CD4-positive, alpha-beta T cell treated with Interleukin-6 at 100 ng/mL for 8 hours (primary cell): ENCODE results near the gene MIPEP.

Experiments used
- DNase-seq: peaks from one replicate; pipeline ENCODE4 v3.0.0-alpha.2; 2020; ENCODE audit warnings: mixed read lengths, low spot score

MIPEP gene

GRCh38 chr13:23852351-23852750 is 36.8 kb downstream of the MIPEP start:
- DNase-seq, result no peak

GRCh38 chr13:23851106-23851505 is 38.1 kb downstream of the MIPEP start:
- DNase-seq, result no peak

GRCh38 chr13:23850134-23850533 is 39.1 kb downstream of the MIPEP start:
- DNase-seq, result no peak

DNA sequence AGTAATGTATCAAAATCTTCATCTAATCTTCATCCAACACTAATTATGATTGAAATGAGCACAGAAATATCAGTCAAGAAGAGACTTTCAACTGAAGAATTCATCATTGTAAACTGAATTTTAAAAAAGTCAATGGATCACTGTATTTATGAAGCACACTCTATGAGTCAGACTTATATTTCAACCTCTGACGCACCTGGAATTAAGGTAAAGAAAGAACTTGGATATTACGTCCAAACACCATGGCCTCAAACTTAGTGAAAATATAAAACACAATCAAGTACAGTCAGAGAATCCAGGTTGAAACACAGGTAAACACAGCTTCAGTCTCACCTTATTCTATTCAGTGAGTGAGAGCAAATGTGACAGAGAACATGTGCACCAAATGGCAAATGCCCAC is 39.5 kb downstream of the MIPEP start:
- DNase-seq, result no peak

GRCh38 chr13:23848646-23849141 is 40.5 kb downstream of the MIPEP start:
- DNase-seq, result no peak

GRCh38 chr13:23848019-23848418 is 41.2 kb downstream of the MIPEP start:
- no peak for DNase-seq

DNA sequence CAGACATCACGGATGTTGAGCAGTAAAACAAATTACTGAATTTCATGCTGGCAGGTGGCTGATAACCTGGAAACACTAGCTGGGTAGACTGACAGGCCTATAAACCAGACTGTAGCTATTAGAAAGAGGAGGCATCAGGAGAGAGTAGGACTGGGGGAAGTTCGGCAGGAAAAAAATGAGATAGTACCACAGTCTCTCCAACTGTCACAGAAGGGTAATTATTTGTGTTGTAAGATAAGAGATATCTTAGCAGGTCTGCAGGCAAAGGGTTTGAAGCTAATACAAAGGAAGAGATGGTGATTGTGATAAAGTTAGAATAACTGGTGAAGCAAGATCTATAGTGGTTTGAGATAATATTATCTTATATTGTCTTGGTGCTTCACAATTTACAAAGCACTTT is 41.7 kb downstream of the MIPEP start:
- DNase-seq, result no peak

GRCh38 chr13:23845105-23845725 is 44.0 kb downstream of the MIPEP start:
- DNase-seq, result no peak

- DNase-seq, result no peak
These were observed 45.1 kb downstream of the MIPEP start for GRCh38 chr13:23844132-23844531.

DNA sequence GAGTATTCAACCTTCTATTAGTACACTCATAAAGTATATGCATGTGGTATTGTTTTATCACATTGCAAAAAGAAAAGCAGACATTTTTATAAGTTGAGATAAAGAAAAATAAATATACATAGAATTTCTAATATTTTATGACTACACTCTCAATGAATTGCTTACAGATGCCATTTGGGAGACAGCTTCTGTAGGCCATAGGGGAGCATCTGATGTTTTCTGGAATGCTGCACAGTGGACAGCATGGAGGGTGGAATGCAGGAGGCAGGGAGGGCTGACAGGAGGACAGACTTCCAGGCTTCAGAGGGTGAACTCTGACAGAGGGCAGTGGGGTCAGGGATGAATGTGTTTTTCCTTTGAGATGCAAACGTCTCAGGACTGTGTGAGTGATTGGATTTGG is 45.8 kb downstream of the MIPEP start:
- no peak for DNase-seq

DNA sequence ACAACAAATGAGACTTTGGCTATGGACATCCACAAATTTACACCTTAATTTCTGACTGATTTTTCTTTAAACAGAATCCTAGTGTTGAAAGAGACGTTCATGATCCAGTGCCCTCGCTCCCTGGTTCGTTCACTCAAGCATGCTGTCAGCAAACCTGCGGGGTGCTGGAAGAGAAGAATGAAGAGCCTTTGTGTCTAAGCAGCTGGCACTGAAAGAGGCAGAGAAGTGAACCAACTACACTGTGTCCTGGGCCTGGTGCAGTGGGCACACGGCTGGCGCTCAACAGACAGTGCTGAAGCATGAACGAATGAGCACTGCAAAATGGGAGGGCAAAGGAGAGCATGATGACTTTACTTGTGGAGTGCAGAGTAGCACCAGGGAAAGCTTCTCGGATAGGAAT is 46.8 kb downstream of the MIPEP start:
- DNase-seq, result no peak

- no peak for DNase-seq
These were observed 55.2 kb downstream of the MIPEP start for GRCh38 chr13:23833733-23834611.

GRCh38 chr13:23828866-23829265 is 60.3 kb downstream of the MIPEP start:
- no peak for DNase-seq

GRCh38 chr13:23828086-23828485 is 61.1 kb downstream of the MIPEP start:
- DNase-seq, result no peak

DNA sequence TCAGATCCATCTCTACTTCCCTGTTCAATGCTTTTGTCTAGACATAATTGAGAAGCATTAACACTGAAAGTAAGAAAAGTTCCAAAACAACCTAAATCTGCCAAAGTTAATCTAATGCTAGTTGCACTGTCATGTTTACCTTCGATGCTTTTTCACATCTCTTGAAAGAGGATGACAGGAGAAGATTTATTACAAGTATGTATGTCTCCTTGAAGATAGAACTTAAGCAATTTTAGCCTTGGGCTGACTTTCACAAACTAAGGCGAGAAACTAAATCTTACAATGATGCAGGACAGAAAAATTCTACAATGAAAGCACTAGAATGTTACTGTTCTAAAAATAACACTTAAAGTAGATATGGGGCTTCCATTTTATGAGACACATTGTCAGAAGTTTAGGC is 64.0 kb downstream of the MIPEP start:
- DNase-seq, result no peak

DNA sequence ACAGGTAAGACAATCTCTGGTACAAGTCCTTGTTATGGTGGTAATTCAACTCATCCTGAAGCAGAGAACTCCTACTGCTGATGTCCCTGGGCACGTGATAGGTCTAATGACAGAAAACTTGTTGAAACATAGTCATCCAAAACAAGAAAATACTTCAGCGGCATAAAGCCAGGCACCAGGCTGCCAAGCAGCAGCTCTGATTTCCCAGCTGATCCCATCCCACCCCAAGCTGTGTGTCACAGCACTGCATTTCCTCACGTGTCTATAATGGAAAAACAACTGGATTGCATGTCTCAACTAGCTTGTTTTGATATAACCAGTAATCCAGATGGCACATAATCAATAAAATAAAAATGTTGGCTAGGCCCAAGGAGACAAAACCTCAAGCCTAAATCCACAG is 64.8 kb downstream of the MIPEP start:
- no peak for DNase-seq

DNA sequence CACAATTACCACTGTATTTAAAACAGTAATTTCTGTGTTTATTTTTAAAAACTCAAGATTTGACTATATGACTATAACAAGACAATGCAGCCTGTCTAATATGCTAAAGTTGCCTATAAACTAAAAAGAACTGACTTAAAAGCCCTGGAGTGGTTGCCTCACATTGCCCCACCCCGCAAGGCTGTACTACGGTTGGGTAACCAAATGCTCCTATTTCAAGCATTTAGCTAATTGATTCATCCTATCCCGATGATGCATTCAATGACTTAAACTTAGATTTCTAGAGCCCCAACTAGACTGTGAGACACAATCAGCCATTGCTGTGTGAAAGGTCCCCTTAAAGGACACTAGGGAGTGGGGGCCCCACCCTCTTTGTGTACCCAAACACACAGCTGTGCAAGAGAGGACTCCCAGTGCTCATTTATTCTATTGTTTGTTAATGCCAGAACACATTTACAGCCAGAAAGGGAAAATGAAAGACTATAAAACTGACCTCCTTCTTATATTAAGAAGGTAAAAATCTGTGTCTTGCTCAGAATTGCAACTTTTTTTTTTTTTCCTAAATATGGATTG is 66.9 kb downstream of the MIPEP start:
- DNase-seq, result no peak

DNA sequence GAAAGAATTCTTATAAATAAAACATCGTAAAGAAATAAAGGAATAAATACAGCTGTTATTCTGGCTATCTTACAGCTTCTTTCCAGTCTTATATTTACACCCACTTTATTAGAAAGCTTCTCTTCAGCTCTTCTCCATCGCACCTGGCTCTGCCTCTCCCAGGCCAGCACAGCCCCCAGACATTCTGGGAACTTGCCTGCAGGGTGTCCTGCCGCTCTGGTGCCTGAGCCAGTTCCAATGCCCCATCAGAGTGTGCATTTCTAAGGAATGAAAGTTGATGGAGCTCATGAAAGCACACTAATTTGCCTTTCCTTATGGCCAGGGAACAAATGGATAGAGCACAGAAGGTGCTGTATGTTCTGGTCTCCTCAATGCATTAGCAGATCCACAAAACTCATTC is 68.7 kb downstream of the MIPEP start:
- DNase-seq, result no peak

DNA sequence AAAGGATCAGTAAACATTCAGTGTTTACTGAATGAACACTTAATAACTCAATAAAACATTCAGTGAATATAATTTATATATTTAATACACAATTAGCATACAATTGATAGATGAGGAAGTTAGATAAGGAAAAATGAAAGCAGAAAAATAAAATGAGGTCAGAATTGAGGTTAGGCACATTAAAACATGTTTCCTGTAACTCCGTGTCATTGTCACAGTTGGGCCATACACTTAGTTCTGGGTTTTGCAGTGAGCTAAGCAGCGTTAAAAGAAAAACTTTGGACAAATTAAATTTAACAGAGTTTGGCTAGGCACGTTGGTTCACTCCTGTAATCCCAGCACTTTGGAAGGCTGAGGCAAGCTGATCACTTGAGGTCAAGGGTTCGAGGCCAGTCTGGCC is 71.4 kb downstream of the MIPEP start:
- no peak for DNase-seq

DNA sequence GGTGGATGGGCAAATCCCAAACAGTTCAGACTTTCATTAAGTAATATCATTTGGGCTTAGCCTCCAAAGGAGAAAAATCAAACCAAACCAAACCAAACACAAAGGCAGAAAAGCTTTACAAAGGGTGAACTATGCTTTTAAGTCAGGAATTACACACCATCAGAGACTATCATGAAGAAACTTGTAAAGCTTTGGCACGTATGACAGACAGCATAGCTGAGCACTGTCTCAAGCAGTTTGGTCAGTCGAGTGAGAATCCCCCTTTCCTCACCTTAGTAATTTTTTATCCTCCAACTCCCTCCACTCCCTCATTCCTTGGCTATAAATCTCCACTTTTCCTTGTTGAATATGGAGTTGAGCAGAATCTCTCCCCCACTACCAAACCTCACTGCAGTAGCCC is 72.1 kb downstream of the MIPEP start:
- DNase-seq, result no peak

DNA sequence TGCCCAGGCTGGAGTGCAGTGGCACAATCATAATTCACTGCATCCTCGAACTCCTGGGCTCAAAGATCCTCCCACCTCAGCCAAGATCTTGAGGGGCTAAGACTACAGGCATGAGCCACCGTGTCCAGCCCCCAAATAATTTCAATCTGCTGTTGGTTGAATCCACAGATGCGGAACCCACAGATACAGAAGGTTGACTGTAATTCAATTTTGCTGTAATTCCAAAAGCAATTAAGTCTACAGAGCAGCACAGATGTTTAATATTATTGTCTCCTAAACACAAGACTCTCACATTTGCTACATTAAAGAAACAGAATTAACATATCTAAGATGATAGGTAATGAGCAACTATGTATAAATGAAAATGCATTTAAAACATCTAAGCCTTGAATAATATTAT is 75.6 kb downstream of the MIPEP start:
- DNase-seq, result no peak

DNA sequence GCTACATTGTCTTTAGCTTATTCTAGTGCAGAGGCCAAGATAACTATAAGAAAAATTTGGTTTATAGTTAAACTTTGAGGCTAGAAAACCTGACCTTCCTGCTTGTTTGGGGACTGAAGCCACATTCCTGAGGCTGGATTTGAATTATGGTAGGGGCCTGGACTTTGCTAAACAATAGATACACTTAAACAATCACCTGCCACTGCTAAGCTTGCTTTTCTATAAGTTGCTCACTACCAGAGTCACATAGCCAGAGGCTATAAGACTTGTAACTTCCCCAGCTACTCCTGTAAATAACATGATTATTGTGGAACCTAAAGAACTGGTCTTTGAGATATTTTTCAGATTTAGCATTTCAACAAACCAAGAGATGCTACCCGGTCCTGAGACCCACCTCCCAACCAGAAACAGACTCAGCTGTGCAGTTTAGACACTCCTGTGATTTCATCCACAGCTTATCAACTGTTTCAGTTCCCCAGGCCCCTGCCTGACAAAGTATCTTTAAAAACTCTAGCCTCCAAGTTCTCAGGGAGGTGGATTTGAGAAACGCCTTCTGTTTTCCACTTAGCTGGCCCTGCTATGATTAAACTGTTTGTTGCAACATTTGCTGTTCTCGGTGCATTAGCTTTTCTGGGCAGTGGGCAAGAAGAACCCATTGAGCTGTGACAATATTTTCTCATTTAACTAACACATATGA is 77.7 kb downstream of the MIPEP start:
- DNase-seq, result no peak
